ENCODE measurements around the gene BEAN1.

Gene BEAN1

GRCh38 chr16:66395806-66396555, 31.1 kb upstream of the BEAN1 start:
- no peak for DNase-seq

GRCh38 chr16:66397736-66398433, 29.2 kb upstream of the BEAN1 start:
- no peak for DNase-seq

- no peak for DNase-seq
These were observed 28.1 kb upstream of the BEAN1 start for GRCh38 chr16:66399031-66399430.

- no peak for DNase-seq
These were observed 27.2 kb upstream of the BEAN1 start for GRCh38 chr16:66399930-66400329.

GRCh38 chr16:66400503-66401380, 26.4 kb upstream of the BEAN1 start:
- DNase-seq = no peak

DNA sequence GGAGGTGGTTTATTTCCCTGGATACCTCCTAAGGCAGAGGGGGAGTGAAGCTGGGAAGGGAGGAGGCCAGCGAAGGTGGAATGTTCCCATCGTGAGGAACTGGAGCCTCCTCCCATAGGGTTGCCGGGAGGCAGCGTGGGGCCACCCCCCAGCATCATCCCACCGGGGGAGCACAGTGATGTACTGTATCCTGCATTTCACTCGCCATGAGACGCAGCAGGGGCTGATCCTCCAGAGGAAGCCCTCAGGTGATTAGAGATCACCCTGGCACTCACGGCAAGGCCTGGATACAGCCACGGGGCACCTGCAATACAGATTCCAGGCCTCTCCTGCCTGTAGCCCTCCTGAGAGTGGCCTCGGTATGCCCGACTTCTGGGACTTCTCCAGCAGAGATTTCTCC, 25.5 kb upstream of the BEAN1 start:
- no peak for DNase-seq

DNA sequence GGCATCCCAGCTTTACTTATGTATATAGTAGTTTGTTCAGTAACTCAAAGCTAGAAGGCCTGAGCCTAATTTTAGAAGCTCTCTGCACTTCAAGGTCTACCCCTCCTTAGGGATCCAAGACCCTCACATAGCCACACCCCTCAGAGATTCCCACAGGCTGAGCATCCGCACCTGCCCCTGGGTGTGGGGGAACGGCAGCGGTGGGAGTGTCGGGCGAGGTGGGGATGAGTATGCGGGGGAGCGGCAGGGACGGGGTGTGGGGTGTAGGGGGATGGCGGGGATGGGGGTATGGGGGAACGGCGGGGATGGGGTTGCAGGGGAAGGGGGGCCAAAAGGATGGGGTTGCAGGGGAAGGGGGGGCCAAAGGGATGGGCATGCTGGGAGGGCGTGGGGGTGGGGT, 24.9 kb upstream of the BEAN1 start:
- no peak for DNase-seq

DNA sequence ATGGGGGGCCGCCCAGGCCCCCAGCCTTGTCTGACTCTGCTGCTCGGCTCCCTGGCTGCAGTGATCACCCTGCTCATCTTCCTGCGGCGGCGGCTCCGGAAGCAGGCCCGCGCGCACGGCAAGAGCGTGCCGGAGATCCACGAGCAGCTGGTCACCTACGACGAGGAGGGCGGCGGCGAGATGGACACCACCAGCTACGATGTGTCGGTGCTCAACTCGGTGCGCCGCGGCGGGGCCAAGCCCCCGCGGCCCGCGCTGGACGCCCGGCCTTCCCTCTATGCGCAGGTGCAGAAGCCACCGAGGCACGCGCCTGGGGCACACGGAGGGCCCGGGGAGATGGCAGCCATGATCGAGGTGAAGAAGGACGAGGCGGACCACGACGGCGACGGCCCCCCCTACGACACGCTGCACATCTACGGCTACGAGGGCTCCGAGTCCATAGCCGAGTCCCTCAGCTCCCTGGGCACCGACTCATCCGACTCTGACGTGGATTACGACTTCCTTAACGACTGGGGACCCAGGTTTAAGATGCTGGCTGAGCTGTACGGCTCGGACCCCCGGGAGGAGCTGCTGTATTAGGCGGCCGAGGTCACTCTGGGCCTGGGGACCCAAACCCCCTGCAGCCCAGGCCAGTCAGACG, 24.4 kb upstream of the BEAN1 start:
- DNase-seq = no peak

DNA sequence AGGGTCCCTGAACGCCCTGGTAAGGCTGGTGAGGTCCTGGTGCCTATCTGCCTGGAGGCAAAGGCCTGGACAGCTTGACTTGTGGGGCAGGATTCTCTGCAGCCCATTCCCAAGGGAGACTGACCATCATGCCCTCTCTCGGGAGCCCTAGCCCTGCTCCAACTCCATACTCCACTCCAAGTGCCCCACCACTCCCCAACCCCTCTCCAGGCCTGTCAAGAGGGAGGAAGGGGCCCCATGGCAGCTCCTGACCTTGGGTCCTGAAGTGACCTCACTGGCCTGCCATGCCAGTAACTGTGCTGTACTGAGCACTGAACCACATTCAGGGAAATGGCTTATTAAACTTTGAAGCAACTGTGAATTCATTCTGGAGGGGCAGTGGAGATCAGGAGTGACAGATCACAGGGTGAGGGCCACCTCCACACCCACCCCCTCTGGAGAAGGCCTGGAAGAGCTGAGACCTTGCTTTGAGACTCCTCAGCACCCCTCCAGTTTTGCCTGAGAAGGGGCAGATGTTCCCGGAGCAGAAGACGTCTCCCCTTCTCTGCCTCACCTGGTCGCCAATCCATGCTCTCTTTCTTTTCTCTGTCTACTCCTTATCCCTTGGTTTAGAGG, 23.5 kb upstream of the BEAN1 start:
- no peak for DNase-seq

DNA sequence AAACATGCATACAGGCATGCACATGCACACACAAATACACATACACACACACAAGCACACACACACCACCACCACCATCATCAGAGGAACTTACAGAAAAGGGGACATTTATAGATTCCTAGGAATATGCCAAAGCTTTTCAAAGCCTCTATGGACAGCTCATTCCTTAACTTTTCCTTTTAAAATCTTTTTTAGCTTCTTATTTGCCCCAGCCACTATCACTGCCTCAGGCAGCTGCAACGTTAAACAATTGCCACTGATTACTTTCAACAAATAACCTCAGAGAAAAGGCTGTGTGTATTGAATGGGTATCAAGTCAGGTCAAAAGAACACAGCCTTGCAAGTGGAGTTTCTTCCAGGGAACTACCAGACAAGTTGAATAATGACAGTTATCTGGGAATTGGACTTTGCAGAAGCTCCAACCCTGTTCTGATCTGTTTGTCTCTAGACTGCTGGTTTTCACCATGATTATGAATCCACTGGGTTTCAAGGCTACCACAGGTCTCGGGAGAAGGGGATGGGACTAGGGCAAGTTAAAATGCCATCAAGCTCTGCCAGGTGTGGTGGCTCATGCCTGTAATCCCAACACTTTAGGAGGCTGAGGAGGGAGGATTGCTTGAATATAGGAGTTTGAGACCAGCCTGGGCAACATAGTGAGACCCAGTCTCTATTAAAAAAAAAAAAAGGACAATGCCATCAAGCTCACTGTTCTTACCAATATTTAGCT, 21.9 kb upstream of the BEAN1 start:
- no peak for DNase-seq

- peak; percentile 82 for DNase-seq
These were observed 20.4 kb upstream of the BEAN1 start for GRCh38 chr16:66406534-66407221.

- peak; percentile 75 for DNase-seq
These were observed 18.7 kb upstream of the BEAN1 start for GRCh38 chr16:66408163-66409048.

DNA sequence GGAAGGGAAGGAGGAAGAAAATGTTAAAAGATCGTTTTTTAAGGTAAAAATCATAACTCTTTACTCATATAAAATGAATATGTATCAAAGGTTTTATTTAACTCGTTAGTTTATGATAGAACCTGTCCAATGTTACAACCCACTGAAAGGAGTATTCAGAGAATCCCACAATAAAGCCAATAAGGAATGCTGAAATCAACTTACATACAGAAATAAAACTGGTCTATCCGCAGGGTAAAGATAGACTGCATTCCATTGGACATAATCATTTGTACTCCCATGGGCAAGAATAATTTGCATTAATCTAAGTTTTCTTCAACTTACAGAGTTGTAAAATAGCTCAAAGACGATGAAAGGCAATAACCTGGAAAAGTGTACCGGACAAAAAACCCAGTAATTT, 17.9 kb upstream of the BEAN1 start:
- DNase-seq = no peak

DNA sequence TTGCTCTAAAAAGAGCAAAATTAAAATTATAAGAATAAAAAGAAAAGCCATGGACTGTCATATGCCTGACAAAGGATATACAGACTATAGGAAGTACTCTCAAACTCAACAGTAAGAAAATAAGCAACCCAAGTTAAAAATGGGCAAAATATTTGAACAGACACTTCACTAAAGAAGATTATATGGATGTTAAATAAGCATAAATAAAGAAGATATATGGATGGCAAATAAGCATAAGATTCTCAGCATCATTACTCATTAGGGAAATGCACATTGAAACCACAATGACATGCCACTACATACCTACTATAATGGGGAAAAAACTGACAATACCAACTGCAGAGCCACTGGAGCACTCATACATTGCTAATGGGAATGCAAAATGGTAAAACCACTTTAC, 14.9 kb upstream of the BEAN1 start:
- DNase-seq = no peak

DNA sequence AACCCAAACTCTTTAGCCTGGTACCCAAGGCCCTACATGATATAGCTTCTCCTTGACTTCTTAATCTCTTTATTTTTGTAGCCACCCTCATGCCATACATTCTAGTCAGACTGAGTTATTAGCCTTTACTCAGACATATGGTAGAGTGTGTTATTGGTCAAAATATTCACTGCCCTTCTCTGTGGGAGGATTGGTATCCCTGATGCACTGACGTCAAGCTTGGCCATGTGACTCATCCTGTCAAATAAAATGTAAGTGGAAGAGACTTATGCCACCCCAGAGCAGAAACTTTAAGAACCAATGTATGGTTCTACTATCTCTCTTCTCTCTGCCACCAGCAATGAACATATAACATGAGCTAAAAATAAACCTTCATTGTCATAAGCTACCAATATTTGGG, 12.2 kb upstream of the BEAN1 start:
- no peak for DNase-seq

DNA sequence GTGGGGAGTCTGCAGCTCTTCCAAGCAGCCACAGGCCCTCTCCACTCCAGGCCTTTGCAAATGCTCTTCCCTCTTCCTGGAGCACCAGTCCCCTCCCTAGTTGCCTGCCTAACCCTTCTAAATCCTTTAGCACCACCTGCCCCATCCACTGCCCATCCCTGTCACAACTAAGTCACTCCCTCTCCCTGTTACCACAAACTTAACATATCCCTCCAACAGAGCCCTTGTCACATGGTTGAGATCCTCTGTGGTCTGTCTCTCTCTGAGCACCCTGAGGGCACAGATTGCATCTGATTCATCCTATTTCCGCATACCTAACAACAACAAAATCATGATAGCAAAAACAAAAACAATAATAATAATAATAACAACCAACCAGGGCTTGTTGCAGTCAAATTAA, 11.0 kb upstream of the BEAN1 start:
- DNase-seq = no peak

- no peak for DNase-seq
These were observed 10.0 kb upstream of the BEAN1 start for GRCh38 chr16:66416939-66417700.

DNA sequence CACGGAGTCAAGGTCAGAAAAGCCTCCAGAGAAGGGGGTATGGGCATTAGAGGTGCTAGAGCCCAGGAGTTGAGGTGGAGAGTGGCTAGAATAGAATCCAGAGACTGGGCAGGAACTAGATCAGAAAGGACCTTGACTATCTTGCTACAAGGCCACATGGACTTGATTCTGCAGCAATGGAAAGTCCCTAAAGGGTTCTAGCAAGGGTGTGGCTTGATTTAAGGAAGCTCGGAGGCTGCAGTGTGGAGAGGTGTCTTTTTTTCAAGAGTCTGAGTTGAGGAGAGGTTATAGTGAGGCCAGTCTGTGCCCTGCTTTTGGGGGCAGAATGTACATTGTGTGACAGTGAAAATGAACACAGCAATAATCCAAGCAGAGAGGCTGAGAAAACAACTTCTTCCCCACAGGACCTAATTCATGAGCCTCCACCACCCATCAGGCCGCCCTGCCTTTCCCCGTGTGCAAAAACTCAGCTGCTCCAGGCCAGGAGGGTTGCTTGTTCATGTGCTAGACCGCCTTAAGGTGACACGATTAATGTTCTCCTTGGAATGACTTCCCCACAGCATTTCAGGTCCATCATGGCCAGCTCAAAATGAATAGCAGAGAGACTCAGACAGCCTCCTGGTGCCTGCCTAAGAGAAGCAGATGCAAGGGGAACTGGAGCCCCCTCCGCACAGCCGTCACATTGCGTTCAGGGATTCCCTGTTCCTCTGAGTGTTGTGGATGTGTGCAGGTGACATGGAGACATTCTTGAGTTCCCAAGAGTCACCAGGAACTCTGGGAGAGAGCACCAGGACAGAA, 8.7 kb upstream of the BEAN1 start:
- DNase-seq = peak; percentile 11

DNA sequence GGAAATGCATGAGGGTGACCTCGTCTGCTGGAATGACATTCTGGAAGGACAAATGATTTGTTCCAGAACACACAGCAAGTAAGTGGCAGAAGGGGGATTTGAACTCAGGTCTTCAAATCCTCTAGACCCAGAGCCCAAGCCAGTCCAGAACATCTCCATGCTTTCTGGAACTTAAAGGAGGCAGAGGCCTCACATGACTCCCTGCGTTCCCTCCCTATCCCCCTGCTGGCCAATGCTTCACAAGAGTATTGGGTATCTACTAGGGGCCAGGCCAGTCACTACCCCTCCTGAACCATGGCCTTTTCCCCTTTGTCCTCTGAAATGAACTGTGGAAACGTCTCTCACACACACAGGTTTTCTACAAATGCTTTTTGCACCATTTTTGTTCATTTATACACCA, 7.6 kb upstream of the BEAN1 start:
- peak; percentile 8 for DNase-seq

Data from OCI-M1 (cell line).